ENCODE results near the gene NOL4L. TPM values are rescaled to one million over a fixed set of nuclear protein-coding genes. Genes with fewer than 3 reads are reported as not detected.

The NOL4L gene
- polyA plus RNA-seq, 2 of the 4 experiments (the other 2 are of a cell fraction): 9.5 to 11.8 TPM

DNA sequence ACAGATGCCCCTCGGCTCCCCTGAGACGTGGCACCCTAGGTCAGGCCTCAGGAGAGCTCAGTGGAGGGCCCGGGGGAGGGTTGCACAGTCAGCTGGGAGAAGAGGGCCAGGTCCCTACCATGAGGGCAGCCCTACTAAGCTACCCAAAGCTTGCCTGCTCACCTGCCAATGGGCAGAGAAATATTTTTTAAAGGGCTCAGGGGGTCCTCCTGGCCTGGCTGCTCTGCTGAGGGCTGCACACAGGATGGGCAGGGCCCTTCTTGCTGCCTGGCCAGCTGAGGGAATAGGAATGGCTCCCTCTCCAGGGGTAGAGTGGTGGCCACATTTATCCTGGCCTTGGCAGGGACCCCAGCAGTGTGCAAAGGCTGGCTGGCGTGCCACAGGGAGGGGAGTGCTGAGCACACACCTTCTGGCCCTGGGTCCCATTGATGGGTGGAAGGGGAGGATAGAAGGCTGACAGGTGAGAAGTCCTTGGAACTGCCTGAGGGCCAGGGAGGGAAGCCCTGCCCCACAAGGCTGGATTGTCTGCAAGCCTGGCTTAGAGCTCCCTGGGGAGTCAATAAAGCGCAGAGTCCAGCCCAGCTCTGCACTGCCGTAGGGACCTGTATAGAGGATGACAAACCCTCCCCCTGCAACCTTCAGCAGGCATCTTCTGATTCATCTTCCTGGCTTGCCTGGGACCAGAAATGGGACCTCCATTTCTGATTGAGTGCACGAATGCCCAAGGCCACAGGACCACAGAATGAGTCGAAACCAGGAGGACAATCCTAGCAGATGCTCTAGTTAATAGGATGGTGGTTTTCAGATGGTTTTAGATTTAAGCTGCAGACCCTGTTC is 62.1 kb downstream of the NOL4L start:
- FAIRE-seq (no peak), ATAC-seq (0 out of 6 replicates have a peak, but pooled peaks of 1 of the 2 experiments have one; percentile 4), DNase-seq (ENCODE audit: low read depth in 1 of 2, low spot score in 1 of 2) (no peak)
- Histone ChIP-seq H3K4me2 (no peak overlapping the region), H3K9me3 (no peaks in the 10 kb centered on the region), H3K27ac (no peak overlapping the region), H3K4me3 (no peak overlapping the region), H3K4me1 (no peaks in the 10 kb centered on the region)
- 72% methylated on average over 7 of the region's 8 CpGs for WGBS (ENCODE audit: missing lambda C conversion rate)
- TF ChIP-seq, protein P1, sequence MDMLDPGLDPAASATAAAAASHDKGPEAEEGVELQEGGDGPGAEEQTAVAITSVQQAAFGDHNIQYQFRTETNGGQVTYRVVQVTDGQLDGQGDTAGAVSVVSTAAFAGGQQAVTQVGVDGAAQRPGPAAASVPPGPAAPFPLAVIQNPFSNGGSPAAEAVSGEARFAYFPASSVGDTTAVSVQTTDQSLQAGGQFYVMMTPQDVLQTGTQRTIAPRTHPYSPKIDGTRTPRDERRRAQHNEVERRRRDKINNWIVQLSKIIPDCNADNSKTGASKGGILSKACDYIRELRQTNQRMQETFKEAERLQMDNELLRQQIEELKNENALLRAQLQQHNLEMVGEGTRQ (IDR thresholded peaks at IDR 0.05): no peak
- TF ChIP-seq, protein P2, sequence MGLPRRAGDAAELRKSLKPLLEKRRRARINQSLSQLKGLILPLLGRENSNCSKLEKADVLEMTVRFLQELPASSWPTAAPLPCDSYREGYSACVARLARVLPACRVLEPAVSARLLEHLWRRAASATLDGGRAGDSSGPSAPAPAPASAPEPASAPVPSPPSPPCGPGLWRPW (IDR thresholded peaks at IDR 0.05): no peak
- TF ChIP-seq TP53 (CRISPR knock-in tag; IDR thresholded peaks at IDR 0.05) (no peak), JUN (IDR thresholded peaks at IDR 0.05) (no peak), CHD4 (IDR thresholded peaks at IDR 0.05; ENCODE audit: borderline replicate concordance) (no peak), MAZ (IDR thresholded peaks at IDR 0.05; ENCODE audit: borderline replicate concordance, low read depth, low read length) (no peak), ZFP36 (IDR thresholded peaks at IDR 0.05; ENCODE audit: borderline replicate concordance, partially characterized antibody) (no peak), ESRRA (IDR thresholded peaks at IDR 0.05; ENCODE audit: borderline replicate concordance, low read length) (no peak), CHD2 (IDR thresholded peaks at IDR 0.05; ENCODE audit: low read length, partially characterized antibody) (no peak), CEBPB (IDR thresholded peaks at IDR 0.05) (no peak), ZC3H11A (IDR thresholded peaks at IDR 0.05) (no peak), CBX2 (IDR thresholded peaks at IDR 0.05; ENCODE audit: borderline replicate concordance, low read depth) (no peak), SMC3 (IDR thresholded peaks at IDR 0.05) (no peak)
- TF ChIP-seq, protein P3, sequence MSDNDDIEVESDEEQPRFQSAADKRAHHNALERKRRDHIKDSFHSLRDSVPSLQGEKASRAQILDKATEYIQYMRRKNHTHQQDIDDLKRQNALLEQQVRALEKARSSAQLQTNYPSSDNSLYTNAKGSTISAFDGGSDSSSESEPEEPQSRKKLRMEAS (IDR thresholded peaks at IDR 0.05): no peak
- TF ChIP-seq, protein P4, sequence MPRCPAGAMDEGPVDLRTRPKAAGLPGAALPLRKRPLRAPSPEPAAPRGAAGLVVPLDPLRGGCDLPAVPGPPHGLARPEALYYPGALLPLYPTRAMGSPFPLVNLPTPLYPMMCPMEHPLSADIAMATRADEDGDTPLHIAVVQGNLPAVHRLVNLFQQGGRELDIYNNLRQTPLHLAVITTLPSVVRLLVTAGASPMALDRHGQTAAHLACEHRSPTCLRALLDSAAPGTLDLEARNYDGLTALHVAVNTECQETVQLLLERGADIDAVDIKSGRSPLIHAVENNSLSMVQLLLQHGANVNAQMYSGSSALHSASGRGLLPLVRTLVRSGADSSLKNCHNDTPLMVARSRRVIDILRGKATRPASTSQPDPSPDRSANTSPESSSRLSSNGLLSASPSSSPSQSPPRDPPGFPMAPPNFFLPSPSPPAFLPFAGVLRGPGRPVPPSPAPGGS (IDR thresholded peaks at IDR 0.05): no peak
- TF ChIP-seq, protein P5, sequence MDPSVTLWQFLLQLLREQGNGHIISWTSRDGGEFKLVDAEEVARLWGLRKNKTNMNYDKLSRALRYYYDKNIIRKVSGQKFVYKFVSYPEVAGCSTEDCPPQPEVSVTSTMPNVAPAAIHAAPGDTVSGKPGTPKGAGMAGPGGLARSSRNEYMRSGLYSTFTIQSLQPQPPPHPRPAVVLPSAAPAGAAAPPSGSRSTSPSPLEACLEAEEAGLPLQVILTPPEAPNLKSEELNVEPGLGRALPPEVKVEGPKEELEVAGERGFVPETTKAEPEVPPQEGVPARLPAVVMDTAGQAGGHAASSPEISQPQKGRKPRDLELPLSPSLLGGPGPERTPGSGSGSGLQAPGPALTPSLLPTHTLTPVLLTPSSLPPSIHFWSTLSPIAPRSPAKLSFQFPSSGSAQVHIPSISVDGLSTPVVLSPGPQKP (IDR thresholded peaks at IDR 0.05; ENCODE audit: low read depth, low read length): no peak
- POLR2A ChIA-PET: interaction anchor here (1.4 kb wide), 1 partner anchor 130 kb away, joined by 3 read pairs; no protein-coding TSS in a partner anchor
- CTCF ChIA-PET: interaction anchor here (0.7 to 27.6 kb wide), 36 partner anchors 8 to 258 kb away, joined by 3 to 670 read pairs (median 8); partner anchors contain the start of gene C20orf203

DNA sequence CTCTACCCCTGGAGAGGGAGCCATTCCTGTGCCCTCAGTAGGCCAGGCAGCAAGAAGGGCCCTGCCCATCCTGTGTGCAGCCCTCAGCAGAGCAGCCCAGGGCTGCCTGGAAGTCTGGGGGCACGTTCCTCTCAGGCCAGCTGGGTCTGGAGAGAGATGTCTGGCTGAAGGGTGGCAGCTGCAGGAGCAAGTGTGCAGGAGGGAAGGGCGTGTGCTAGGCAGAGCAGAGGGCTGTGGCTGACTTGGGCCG is 62.7 kb downstream of the NOL4L start:
- no peak for FAIRE-seq
- ChIA-PET CTCF (interaction anchor here (0.7 to 27.6 kb wide), 39 partner anchors 9 to 267 kb away, joined by 3 to 670 read pairs (median 6); partner anchors contain the start of gene C20orf203), POLR2A (no interaction called here)
- peak; percentile 39 to 74; a peak in 4 of 6 replicates for ATAC-seq
- no peaks in the 10 kb centered on the region for H3K9me3 ChIP-seq
- no peak for DNase-seq (ENCODE audit: low read depth in 1 of 2, low spot score in 1 of 2)
- 64% methylated on average over 3 of the region's 3 CpGs for WGBS (ENCODE audit: missing lambda C conversion rate)
- no peak overlapping the region for H3K4me3 ChIP-seq
- no peak overlapping the region for H3K4me2 ChIP-seq
- TF ChIP-seq KDM1A (IDR thresholded peaks at IDR 0.05; ENCODE audit: low read depth) (no peak), MAZ (IDR thresholded peaks at IDR 0.05; ENCODE audit: borderline replicate concordance, low read depth, low read length) (no peak), JUNB (IDR thresholded peaks at IDR 0.05) (no peak), RFX5 (IDR thresholded peaks at IDR 0.05) (no peak), TP53 (CRISPR knock-in tag; IDR thresholded peaks at IDR 0.05) (no peak)
- TF ChIP-seq, protein P5 (IDR thresholded peaks at IDR 0.05; ENCODE audit: low read depth, low read length): no peak
- H3K4me1 ChIP-seq: no peaks in the 10 kb centered on the region
- H3K27ac ChIP-seq: no peak overlapping the region
